ENCODE measurements around the gene GRIK1. TPM values are rescaled to one million over a fixed set of nuclear protein-coding genes. Genes with fewer than 3 reads are reported as not detected.

The GRIK1 gene
- total and polyA plus RNA-seq, 2 donors (not counting 1 experiment from before 2014, with no cell fraction given) = not detected

GRCh38 chr21:29550205-29550604, 389.6 kb downstream of the GRIK1 start:
- ATAC-seq (ENCODE audit: low read depth) (no peak), DNase-seq (no peak)
- Histone ChIP-seq H3K9ac (ENCODE audit: low read length) (no peak overlapping the region), H3K36me3 (replicated peaks in 1 of 2; ENCODE audit: control extremely low read depth in 1 of 2, control insufficient read depth in 1 of 2, extremely low read depth in 1 of 2, insufficient read depth in 2 of 2, low read length in 1 of 2) (no peaks in the 10 kb centered on the region), H3K79me2 (ENCODE audit: control insufficient read depth, insufficient read depth, low read length) (no peaks in the 10 kb centered on the region), H3K4me3 (ENCODE audit: control extremely low read depth in 1 of 5, extremely low read depth in 1 of 5, insufficient read depth in 1 of 5, low read depth in 2 of 5, low read length in 4 of 5) (no peak overlapping the region), H2AFZ (ENCODE audit: insufficient read depth, low read depth, low read length, poor library complexity, severe bottlenecking) (no peak overlapping the region), H3K27me3 (replicated peaks in 1 of 4; ENCODE audit: control extremely low read depth in 1 of 4, control insufficient read depth in 3 of 4, insufficient read depth in 4 of 4, low read length in 3 of 4) (no peaks in the 10 kb centered on the region), H3K9me3 (ENCODE audit: control extremely low read depth in 1 of 3, control insufficient read depth in 2 of 3, insufficient read depth in 1 of 3, low read length in 2 of 3) (no peaks in the 10 kb centered on the region), H3K4me2 (replicated peaks; ENCODE audit: low read depth, low read length, poor library complexity, severe bottlenecking) (no peak overlapping the region), H4K20me1 (ENCODE audit: control insufficient read depth, insufficient read depth, low read length, poor library complexity, severe bottlenecking) (no peaks in the 10 kb centered on the region), H3K27ac (ENCODE audit: low read length in 2 of 2) (no peak overlapping the region), H3K4me1 (ENCODE audit: control insufficient read depth in 2 of 2, insufficient read depth in 2 of 2, low read length in 2 of 2) (no peaks in the 10 kb centered on the region)
- H3K4me3 Mint-ChIP-seq = no peak overlapping the region
- ChIA-PET POLR2A (no interaction called here), CTCF (no interaction called here)
- no peak overlapping the region for H3K27ac Mint-ChIP-seq
- no peaks in the 10 kb centered on the region for H3K9me3 Mint-ChIP-seq (ENCODE audit: insufficient read depth)
- WGBS (ENCODE audit: insufficient coverage) = no CpG with 5 or more reads among the region's 2 CpGs
- no peaks in the 10 kb centered on the region for H3K27me3 Mint-ChIP-seq
- intact Hi-C loops (cut with micrococcal nuclease) = no loop called here
- H3K4me1 Mint-ChIP-seq = no peaks in the 10 kb centered on the region
- no peak for TF ChIP-seq EZH2 (IDR thresholded peaks at IDR 0.05; ENCODE audit: borderline replicate concordance, insufficient read depth, low read depth, low read length, poor library complexity, severe bottlenecking)
- TF ChIP-seq, protein P1, sequence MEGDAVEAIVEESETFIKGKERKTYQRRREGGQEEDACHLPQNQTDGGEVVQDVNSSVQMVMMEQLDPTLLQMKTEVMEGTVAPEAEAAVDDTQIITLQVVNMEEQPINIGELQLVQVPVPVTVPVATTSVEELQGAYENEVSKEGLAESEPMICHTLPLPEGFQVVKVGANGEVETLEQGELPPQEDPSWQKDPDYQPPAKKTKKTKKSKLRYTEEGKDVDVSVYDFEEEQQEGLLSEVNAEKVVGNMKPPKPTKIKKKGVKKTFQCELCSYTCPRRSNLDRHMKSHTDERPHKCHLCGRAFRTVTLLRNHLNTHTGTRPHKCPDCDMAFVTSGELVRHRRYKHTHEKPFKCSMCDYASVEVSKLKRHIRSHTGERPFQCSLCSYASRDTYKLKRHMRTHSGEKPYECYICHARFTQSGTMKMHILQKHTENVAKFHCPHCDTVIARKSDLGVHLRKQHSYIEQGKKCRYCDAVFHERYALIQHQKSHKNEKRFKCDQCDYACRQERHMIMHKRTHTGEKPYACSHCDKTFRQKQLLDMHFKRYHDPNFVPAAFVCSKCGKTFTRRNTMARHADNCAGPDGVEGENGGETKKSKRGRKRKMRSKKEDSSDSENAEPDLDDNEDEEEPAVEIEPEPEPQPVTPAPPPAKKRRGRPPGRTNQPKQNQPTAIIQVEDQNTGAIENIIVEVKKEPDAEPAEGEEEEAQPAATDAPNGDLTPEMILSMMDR (IDR thresholded peaks at IDR 0.05) = no peak

GRCh38 chr21:29549614-29550013, 390.2 kb downstream of the GRIK1 start:
- no peak for TF ChIP-seq EZH2 (IDR thresholded peaks at IDR 0.05; ENCODE audit: borderline replicate concordance, insufficient read depth, low read depth, low read length, poor library complexity, severe bottlenecking)
- TF ChIP-seq, protein P1 (IDR thresholded peaks at IDR 0.05) = no peak

More at GRCh38 chr21:29549614-29550013, 390.2 kb downstream of the GRIK1 start:
- no peak overlapping the region for H3K27ac Mint-ChIP-seq
- no peak overlapping the region for H3K4me3 ChIP-seq (ENCODE audit: control extremely low read depth in 1 of 5, extremely low read depth in 1 of 5, insufficient read depth in 1 of 5, low read depth in 2 of 5, low read length in 4 of 5)
- H2AFZ ChIP-seq (ENCODE audit: insufficient read depth, low read depth, low read length, poor library complexity, severe bottlenecking) = no peak overlapping the region
- H3K4me3 Mint-ChIP-seq = no peak overlapping the region
- intact Hi-C loops (cut with micrococcal nuclease) = no loop called here
- no peaks in the 10 kb centered on the region for H3K27me3 ChIP-seq (replicated peaks in 1 of 4; ENCODE audit: control extremely low read depth in 1 of 4, control insufficient read depth in 3 of 4, insufficient read depth in 4 of 4, low read length in 3 of 4)
- H3K27ac ChIP-seq (ENCODE audit: low read length in 2 of 2) = no peak overlapping the region
- H3K4me2 ChIP-seq (replicated peaks; ENCODE audit: low read depth, low read length, poor library complexity, severe bottlenecking) = no peak overlapping the region
- no CpG with 5 or more reads among the region's 9 CpGs for WGBS (ENCODE audit: insufficient coverage)
- no peaks in the 10 kb centered on the region for H3K36me3 ChIP-seq (replicated peaks in 1 of 2; ENCODE audit: control extremely low read depth in 1 of 2, control insufficient read depth in 1 of 2, extremely low read depth in 1 of 2, insufficient read depth in 2 of 2, low read length in 1 of 2)
- DNase-seq (no peak), ATAC-seq (ENCODE audit: low read depth) (no peak)
- ChIA-PET POLR2A (no interaction called here), CTCF (no interaction called here)
- no peaks in the 10 kb centered on the region for H3K9me3 ChIP-seq (ENCODE audit: control extremely low read depth in 1 of 3, control insufficient read depth in 2 of 3, insufficient read depth in 1 of 3, low read length in 2 of 3)
- H3K9ac ChIP-seq (ENCODE audit: low read length) = no peak overlapping the region
- no peaks in the 10 kb centered on the region for H3K9me3 Mint-ChIP-seq (ENCODE audit: insufficient read depth)
- H3K27me3 Mint-ChIP-seq = no peaks in the 10 kb centered on the region
- no peaks in the 10 kb centered on the region for H4K20me1 ChIP-seq (ENCODE audit: control insufficient read depth, insufficient read depth, low read length, poor library complexity, severe bottlenecking)
- no peaks in the 10 kb centered on the region for H3K4me1 ChIP-seq (ENCODE audit: control insufficient read depth in 2 of 2, insufficient read depth in 2 of 2, low read length in 2 of 2)
- no peaks in the 10 kb centered on the region for H3K4me1 Mint-ChIP-seq
- no peaks in the 10 kb centered on the region for H3K79me2 ChIP-seq (ENCODE audit: control insufficient read depth, insufficient read depth, low read length)
